Small intestine (tissue), 7 donors: Measurements from ENCODE around the gene SLC66A3. TPM values are rescaled to one million over a fixed set of nuclear protein-coding genes. Genes with fewer than 3 reads are reported as not detected.

Experiments
- DNase-seq, 2 donors: peaks; one replicate each; pipeline versions ENCODE4 v3.0.0 to v3.0.0-alpha.2; 2013
- FAIRE-seq: peaks from 2 replicates; lab custom pipeline; 2012; peaks lifted over from hg19 to GRCh38; lab: Jason Lieb, UNC
- H3K27ac ChIP-seq, 3 donors: one replicate each; pipeline ENCODE4 v1.5.1; 2013; ENCODE audit warnings: low read length in 2 of 3, mild to moderate bottlenecking in 2 of 3, control low read depth in 1 of 3, inconsistent platforms in 1 of 3, low read depth in 1 of 3, moderate library complexity in 1 of 3
- H3K27me3 ChIP-seq, 3 donors: one replicate each; pipeline ENCODE4 v1.6.1; 2013; ENCODE audit warnings: low read length in 3 of 3, inconsistent platforms in 1 of 3; ENCODE audit not compliant: control insufficient read depth in 3 of 3, insufficient read depth in 3 of 3
- H3K36me3 ChIP-seq, 3 donors: one replicate each; pipeline ENCODE4 v1.6.1; 2013; ENCODE audit warnings: low read length in 3 of 3, inconsistent platforms in 1 of 3, low read depth in 1 of 3, mild to moderate bottlenecking in 1 of 3, moderate library complexity in 1 of 3; ENCODE audit not compliant: control insufficient read depth in 3 of 3, insufficient read depth in 2 of 3
- H3K4me1 ChIP-seq, 3 donors: one replicate each; pipeline ENCODE4 v1.6.1; 2013; ENCODE audit warnings: low read length in 2 of 3, inconsistent platforms in 1 of 3, low read depth in 1 of 3, mild to moderate bottlenecking in 1 of 3, moderate library complexity in 1 of 3; ENCODE audit not compliant: control insufficient read depth in 3 of 3, insufficient read depth in 2 of 3
- H3K4me3 ChIP-seq, 3 donors: one replicate each; pipeline ENCODE4 v1.5.1; 2013; ENCODE audit warnings: low read length in 3 of 3, control low read depth in 1 of 3, inconsistent platforms in 1 of 3, low read depth in 1 of 3, mild to moderate bottlenecking in 1 of 3, moderate library complexity in 1 of 3
- H3K9me3 ChIP-seq, 2 donors: one replicate each; pipeline ENCODE4 v1.6.1; 2013; ENCODE audit warnings: low read depth in 1 of 2, low read length in 1 of 2; ENCODE audit not compliant: control insufficient read depth in 2 of 2, insufficient read depth in 1 of 2
- WGBS, 3 donors: extraction: QIAGEN DNeasy Blood & Tissue Kit; methylation state at CpG; one replicate each; pipeline ENCODE4 v1.1.7; 2013; 5-methylcytosine and 5-hydroxymethylcytosine counted together
- polyA plus RNA-seq, 4 donors: library from polyadenylated mRNA; stranded (reverse) in 3 of 4; unstranded in 1 of 4; fragments of 200-250 nt in 3 of 4; fragments of 120-200 nt in 1 of 4; gene quantifications; one replicate each; pipeline versions ENCODE4 v1.2.1 to v1.2.3, GENCODE V29; 2013
- donor health status: healthy with polysubstance abuse.
- donor health status: control.
- donor health status: control.
- donor health status: Bipolar disorder and iron deficiency.
- donor health status: healthy.

The SLC66A3 gene
- polyA plus RNA-seq, 4 donors = 2.5 to 14.9 (median 13.5) TPM

DNA sequence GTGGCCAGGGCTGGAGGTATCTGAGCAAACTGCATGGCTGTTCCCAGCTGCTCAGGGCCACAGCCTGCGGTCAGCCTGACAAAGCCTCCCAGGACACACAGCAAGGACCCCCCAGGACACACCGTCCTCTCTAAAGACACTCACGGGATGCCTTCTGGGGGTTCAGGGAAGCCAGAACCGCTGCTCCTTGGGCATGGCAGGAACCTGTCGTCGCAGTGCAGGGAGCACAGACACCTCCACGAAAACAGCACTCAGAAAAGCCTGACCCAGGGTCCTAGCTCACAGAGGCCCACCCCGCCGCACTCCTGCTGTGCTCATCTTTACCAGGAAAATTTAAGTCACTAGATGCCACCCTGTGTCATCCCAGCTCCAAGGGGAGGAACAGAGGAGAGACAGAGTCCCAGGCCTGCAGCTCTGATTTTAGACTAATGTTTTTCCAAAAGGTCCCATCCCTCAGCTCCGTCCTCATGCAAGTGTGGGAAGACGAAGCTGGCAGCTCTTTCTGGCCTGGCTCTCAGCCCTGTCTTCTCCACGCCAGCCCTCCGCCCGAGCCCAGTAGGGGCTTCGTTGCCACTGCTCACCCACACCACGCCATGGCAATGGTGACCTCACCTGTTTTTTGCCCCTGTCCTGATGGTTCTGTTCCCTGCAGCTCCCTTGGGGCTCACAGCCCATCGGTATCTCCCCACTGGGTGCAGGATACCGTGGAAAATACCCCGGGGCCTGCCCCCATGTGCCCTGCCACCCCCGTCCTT, 23.9 kb upstream of the SLC66A3 start:
- no peak for FAIRE-seq
- Histone ChIP-seq H3K9me3 (no peaks in the 10 kb centered on the region), H3K27me3 (peaks cover 0 to 11% (median 0%) of the 10 kb centered on the region in 3 donors), H3K4me1 (peaks cover 0 to 27% (median 0%) of the 10 kb centered on the region in 3 donors), H3K36me3 (no peaks in the 10 kb centered on the region), H3K4me3 (no peak overlapping the region), H3K27ac (no peak overlapping the region)
- WGBS, 3 donors = 88 to 90% (median 90%) methylated on average over 20 of the region's 20 CpGs
- no peak for DNase-seq

DNA sequence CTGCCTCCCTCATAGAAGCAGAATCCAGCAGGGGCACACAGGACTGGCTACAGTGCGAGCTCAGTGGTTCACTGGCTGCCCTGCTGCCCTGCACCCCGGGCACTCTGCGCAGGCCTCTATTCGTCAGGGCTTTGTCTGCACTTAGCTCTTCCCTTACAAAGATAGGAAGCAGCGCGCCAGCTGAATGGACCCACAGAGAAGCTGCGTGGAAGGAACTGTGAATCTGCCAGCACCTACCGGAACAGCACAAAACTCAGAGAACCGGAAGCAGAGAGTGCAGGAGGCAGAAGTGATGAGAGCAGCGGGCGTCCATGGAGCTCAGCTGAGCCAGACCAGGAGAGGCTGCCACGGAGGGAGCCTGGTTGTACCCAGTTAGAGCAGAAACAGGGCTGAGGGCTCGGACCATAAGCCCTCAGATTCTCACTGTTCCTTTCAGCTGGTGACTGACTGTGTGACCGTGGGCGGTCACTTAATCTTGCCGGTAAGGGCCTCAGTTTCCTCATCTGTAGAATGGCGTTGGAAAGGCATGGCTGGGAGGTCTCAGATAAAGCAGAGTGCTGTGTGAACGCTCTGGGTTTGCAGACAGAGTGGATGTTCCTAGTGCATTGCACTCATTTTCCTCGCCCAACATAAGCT, 23.1 kb upstream of the SLC66A3 start:
- Histone ChIP-seq H3K27ac (no peak overlapping the region), H3K4me1 (peaks cover 0 to 27% (median 0%) of the 10 kb centered on the region in 3 donors), H3K36me3 (no peaks in the 10 kb centered on the region), H3K4me3 (peak overlapping the region in 1 of 3 donors; percentile 55), H3K27me3 (peaks cover 0 to 13% (median 0%) of the 10 kb centered on the region in 3 donors), H3K9me3 (no peaks in the 10 kb centered on the region)
- DNase-seq (no peak), FAIRE-seq (no peak)
- 74 to 80% (median 75%) methylated on average over 18 to 19 of the region's 19 CpGs for WGBS, 3 donors

DNA sequence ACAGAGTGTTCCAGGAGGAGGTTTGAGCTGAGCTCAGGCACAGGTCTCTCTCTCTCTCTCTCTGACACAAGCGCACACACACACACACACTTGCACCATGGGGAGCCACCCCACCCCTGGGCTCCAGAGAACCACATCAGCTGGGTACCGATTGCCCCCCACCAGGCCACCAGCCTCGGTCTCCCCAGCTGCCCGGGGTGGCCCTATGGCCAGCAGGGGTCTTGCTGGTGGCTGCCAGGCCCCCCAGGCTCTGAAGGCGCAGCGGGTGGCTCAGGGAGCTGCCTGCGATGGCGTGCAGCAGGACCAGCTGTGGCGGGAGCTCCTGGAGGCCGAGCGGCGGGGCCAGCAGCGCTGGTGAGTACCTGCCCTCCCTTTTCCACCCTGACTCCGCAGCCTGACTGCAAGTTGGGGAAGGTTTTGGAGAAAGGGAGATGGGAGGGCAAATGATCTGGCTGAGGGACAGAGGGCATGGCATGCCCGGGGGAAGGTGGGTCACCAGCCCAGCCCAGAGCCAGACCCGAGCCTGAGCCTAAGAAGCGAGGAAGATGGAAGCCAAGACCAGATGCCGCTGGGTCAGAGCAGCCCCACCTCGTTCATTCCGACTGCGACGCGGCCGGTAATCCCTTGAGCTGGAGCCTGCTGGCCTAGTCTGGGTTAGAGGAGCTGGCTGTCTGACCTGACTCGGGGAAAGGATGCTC, 21.9 kb upstream of the SLC66A3 start:
- Histone ChIP-seq H3K36me3 (no peaks in the 10 kb centered on the region), H3K4me3 (peak overlapping the region in 2 of 3 donors; percentile 52 to 55), H3K9me3 (no peaks in the 10 kb centered on the region), H3K4me1 (peaks cover 0 to 27% (median 0%) of the 10 kb centered on the region in 3 donors), H3K27me3 (peaks cover 0 to 13% (median 0%) of the 10 kb centered on the region in 3 donors), H3K27ac (no peak overlapping the region)
- 6 to 28% (median 15%) methylated on average over 25 of the region's 25 CpGs for WGBS, 3 donors
- DNase-seq (peak in 1 of 2 donors; percentile 47), FAIRE-seq (no peak)

DNA sequence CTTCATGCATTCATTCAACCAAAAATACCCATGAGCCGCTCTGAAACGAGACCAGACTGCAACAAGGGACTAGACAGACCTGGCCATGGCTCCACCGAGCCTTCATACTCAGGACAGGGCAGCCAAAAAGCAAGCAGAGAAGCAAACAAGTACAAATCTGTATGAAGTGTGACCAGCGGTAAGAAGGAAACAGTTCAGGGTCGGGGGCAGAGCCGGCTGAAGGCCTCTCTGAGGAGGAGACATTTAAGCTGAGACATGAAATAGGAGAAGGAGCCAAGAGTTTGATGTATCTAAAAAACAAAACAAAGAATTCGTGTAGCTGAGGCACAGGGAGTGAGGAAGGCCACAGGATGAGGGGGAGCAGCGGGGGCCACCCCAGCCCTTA, 21.3 kb upstream of the SLC66A3 start:
- no peak overlapping the region for H3K4me3 ChIP-seq
- H3K27me3 ChIP-seq = peaks cover 0 to 13% (median 0%) of the 10 kb centered on the region in 3 donors
- H3K27ac ChIP-seq = no peak overlapping the region
- H3K9me3 ChIP-seq = no peaks in the 10 kb centered on the region
- WGBS, 3 donors = 47 to 58% (median 55%) methylated on average over 8 of the region's 8 CpGs
- no peak for FAIRE-seq
- H3K36me3 ChIP-seq = no peaks in the 10 kb centered on the region
- peaks cover 0 to 27% (median 0%) of the 10 kb centered on the region in 3 donors for H3K4me1 ChIP-seq
- DNase-seq = no peak

DNA sequence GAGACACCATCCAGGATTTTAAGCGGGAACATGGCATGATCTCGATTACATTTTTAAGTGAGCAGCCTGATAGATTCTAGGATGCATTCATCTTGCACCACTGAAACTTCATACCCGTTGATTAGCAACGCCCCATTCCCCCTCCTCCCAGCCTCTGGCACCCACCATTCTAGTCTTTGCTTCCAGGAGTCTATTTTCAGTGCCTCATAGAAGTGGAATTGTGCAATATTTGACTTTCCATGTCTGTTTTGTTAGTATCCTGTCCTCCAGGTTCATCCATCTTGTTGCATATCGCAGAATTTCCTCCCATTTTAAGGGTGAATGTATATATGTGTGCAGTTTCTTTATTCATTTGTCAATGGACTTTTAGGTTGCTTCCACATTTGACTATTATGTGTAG, 20.9 kb upstream of the SLC66A3 start:
- FAIRE-seq = no peak

DNA sequence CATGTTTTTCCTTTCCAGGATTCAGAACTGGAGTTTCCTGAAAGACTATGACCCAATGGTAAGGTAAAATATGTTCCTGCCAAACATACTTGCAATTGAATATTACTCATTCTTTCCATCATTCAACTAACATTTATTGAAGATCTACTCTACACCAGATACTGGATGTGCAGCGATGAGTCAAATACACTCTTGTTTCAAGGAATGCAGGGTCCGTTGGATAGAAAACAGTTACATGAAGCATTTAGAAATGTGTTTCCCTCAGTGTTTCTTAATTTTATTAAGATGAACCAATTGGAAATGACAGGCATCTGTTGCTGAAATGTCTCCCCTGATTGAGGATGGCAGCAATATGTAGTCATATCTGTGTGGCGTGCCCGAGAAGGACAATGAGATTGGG, 14.8 kb upstream of the SLC66A3 start:
- no peak for DNase-seq
- no peaks in the 10 kb centered on the region for H3K4me1 ChIP-seq
- H3K27me3 ChIP-seq = peaks cover 0 to 6% (median 0%) of the 10 kb centered on the region in 3 donors
- H3K4me3 ChIP-seq = no peak overlapping the region
- no peak for FAIRE-seq
- no peak overlapping the region for H3K27ac ChIP-seq
- H3K9me3 ChIP-seq = peaks cover 0 to under 1% of the 10 kb centered on the region in 2 donors
- 75 to 81% (median 76%) methylated on average over 4 of the region's 4 CpGs for WGBS, 3 donors
- H3K36me3 ChIP-seq = no peaks in the 10 kb centered on the region

More for the DNA sequence above, 20.9 kb upstream of the SLC66A3 start:
- H3K4me1 ChIP-seq = peaks cover 0 to 27% (median 0%) of the 10 kb centered on the region in 3 donors
- peaks cover 0 to 13% (median 0%) of the 10 kb centered on the region in 3 donors for H3K27me3 ChIP-seq
- 80 to 85% (median 83%) methylated on average over 5 of the region's 5 CpGs for whole genome bisulfite sequencing, 3 donors
- H3K36me3 ChIP-seq = no peaks in the 10 kb centered on the region
- no peak overlapping the region for H3K27ac ChIP-seq
- DNase-seq = no peak
- H3K9me3 ChIP-seq = no peaks in the 10 kb centered on the region
- H3K4me3 ChIP-seq = no peak overlapping the region

DNA sequence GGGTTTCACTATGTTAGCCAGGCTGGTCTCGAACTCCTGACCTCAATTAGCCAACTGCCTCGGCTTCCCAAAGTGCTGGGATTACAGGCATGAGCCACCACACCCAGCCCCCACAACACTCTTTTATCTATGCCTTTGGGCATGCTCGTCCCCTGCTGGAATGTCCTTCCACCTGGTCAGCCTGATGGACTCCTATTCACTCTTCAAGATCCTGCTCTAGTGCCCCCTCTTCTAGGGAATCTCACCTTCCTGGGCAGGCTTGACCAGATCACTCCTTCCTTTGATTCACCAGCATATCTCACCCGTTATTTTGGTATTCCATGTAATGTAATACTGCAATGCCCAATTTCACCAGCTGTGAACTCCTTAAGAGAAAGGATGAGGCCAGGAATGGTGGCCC, 13.9 kb upstream of the SLC66A3 start:
- Histone ChIP-seq H3K27me3 (peaks cover 0 to 5% (median 0%) of the 10 kb centered on the region in 3 donors), H3K9me3 (peaks cover 0 to 2% of the 10 kb centered on the region in 2 donors), H3K4me1 (no peaks in the 10 kb centered on the region), H3K36me3 (no peaks in the 10 kb centered on the region), H3K4me3 (no peak overlapping the region), H3K27ac (no peak overlapping the region)
- 62 to 79% (median 77%) methylated on average over 4 of the region's 4 CpGs for WGBS, 3 donors
- DNase-seq (no peak), FAIRE-seq (no peak)

DNA sequence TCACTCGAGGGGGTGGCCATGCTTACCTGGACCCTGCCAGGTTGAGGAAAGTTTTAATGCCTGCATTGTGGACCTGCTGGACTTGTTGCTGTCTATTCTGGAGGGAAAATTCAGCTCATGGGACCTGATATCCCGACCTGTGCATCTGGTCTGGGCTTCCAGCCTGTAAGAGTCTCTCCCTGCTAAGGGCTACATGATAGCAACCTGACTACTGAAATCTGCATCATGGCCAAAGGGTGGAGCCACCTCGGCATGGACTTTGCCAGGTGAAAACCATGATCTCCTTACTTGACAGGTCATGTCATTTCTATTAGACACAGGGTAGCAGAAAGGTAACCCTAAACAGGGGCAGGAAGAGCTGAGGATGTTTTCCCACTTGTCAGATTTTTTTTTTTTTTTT, 12.9 kb upstream of the SLC66A3 start:
- H3K36me3 ChIP-seq = no peaks in the 10 kb centered on the region
- DNase-seq (peak in 1 of 2 donors; percentile 21), FAIRE-seq (no peak)
- peaks cover 0 to 5% of the 10 kb centered on the region in 2 donors for H3K9me3 ChIP-seq
- no peaks in the 10 kb centered on the region for H3K4me1 ChIP-seq
- 30 to 69% (median 58%) methylated on average over 3 of the region's 3 CpGs for WGBS, 3 donors
- no peak overlapping the region for H3K4me3 ChIP-seq
- no peak overlapping the region for H3K27ac ChIP-seq
- peaks cover 0 to 3% (median 0%) of the 10 kb centered on the region in 3 donors for H3K27me3 ChIP-seq
